GM18873 (cell line): ENCODE measurements around the gene GRN.
A peak's percentile ranks its signal among the peaks of the same experiment; 100 is the strongest.

Experiments
- ATAC-seq: cut with Tn5 transposase; IDR thresholded peaks from one replicate; pipeline ENCODE4 v1.9.1; 2021; ENCODE audit warnings: mild to moderate bottlenecking, moderate library complexity, moderate number of reproducible peaks; ENCODE audit not compliant: unreplicated experiment, low FRiP score

Gene GRN

GRCh38 chr17:44345454-44346026 lies 438 bp downstream of the GRN start:
- ATAC-seq, result no peak

GRCh38 chr17:44346064-44346844 lies 1.2 kb downstream of the GRN start:
- ATAC-seq, result no peak

GRCh38 chr17:44347206-44348055 lies 2.3 kb downstream of the GRN start:
- peak; percentile 1 for ATAC-seq

- peak; percentile 37 for ATAC-seq
Observed at GRCh38 chr17:44348234-44348987, 3.3 kb downstream of the GRN start.

GRCh38 chr17:44348988-44349364 lies 3.9 kb downstream of the GRN start:
- no peak for ATAC-seq

GRCh38 chr17:44349553-44350070 lies 4.5 kb downstream of the GRN start:
- no peak for ATAC-seq

GRCh38 chr17:44350733-44351226 lies 5.7 kb downstream of the GRN start:
- no peak for ATAC-seq

- ATAC-seq, result no peak
Observed at GRCh38 chr17:44351464-44351863, 6.4 kb downstream of the GRN start.

- ATAC-seq, result no peak
Observed at GRCh38 chr17:44351961-44352827, 7.1 kb downstream of the GRN start.

GRCh38 chr17:44352828-44353671 lies 7.9 kb downstream of the GRN start:
- no peak for ATAC-seq

- no peak for ATAC-seq
Observed at GRCh38 chr17:44353672-44354331, 8.7 kb downstream of the GRN start.

GRCh38 chr17:44354582-44355561 lies 9.8 kb downstream of the GRN start:
- ATAC-seq, result no peak

- no peak for ATAC-seq
Observed at GRCh38 chr17:44355642-44356099, 10.6 kb downstream of the GRN start.

GRCh38 chr17:44356241-44356640 lies 11.1 kb downstream of the GRN start:
- no peak for ATAC-seq

GRCh38 chr17:44358066-44358465 lies 13.0 kb downstream of the GRN start:
- no peak for ATAC-seq

GRCh38 chr17:44359006-44359405 lies 13.9 kb downstream of the GRN start:
- ATAC-seq, result no peak
